Sigmoid colon (tissue), 4 donors: ENCODE measurements around the gene CDH23.
A peak's percentile ranks its signal among the peaks of the same experiment; 100 is the strongest.

Source experiments
- EP300 ChIP-seq, 4 donors: sonication (generic); formaldehyde crosslinking; IDR thresholded peaks; one replicate each; pipeline ENCODE4 v1.6.1; 2017; ENCODE audit warnings: antibody characterized with exemption in 4 of 4
- POLR2A ChIP-seq, 2 donors: fragments of 450-650 bp; IDR thresholded peaks; one replicate each; pipeline ENCODE4 v1.6.1; 2016; ENCODE audit warnings: antibody characterized with exemption in 2 of 2, mild to moderate bottlenecking in 2 of 2, moderate library complexity in 2 of 2
- POLR2AphosphoS5 ChIP-seq, 4 donors: sonication (generic); formaldehyde crosslinking; IDR thresholded peaks; one replicate each; pipeline ENCODE4 v1.6.1; 2017; ENCODE audit warnings: antibody characterized with exemption in 4 of 4
- TF ChIP-seq, protein P1 (sequence below), 4 experiments: fragments of 450-650 bp in 3 of 4; fragments of 200-600 bp in 1 of 4; IDR thresholded peaks; one replicate each; pipeline ENCODE4 v1.5.1; 2016 to 2019; ENCODE audit warnings: antibody characterized with exemption in 4 of 4, mild to moderate bottlenecking in 3 of 4, moderate library complexity in 2 of 4

DNA sequence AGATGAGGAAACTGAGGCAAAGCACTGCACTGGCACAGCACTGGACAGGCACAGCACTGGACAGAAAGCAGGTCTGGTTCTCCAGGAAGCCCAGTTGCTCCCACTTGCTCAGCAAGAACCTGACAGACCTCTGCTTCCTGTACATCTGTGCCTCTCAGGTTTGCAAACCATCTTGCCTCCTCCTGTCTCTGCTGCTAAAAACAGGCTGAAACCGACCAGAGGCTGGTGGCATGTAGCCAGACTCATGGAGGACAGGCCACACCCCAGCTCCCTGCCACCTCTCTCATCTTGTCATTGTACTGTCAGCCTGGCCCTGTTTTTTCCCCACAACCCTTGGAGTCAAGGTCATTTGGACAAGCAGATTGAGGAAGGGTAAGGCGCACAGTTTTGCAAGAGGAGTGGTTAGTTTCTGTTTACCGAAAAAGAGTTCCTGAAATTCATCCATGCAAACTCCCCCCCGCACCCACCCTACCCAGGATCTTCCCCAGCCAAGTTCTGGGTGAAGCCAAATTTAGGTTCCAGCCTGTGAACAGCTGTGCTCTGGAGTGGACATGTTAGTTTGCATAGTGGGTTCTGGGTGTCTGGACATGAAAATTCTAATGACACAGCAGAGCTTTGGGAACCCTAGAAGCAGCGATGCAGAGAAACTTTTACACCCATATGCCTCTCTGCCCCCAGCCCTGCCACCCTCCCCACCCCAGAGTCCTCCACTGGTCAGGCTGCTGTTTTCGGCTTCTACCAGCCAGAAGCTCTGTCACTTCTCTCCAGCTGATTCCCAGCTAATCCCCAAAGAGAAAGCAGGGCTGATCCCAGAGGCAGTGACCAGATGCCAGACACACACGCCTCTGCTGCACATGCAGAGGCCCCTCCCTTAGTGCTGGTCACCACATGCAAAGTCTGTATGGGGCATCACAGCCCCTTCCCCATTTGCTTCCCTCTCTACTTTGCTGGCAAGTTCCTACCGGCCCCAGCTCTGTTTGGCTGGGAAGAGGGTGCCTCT, 331.3 kb downstream of the CDH23 start:
- TF ChIP-seq, protein P1, sequence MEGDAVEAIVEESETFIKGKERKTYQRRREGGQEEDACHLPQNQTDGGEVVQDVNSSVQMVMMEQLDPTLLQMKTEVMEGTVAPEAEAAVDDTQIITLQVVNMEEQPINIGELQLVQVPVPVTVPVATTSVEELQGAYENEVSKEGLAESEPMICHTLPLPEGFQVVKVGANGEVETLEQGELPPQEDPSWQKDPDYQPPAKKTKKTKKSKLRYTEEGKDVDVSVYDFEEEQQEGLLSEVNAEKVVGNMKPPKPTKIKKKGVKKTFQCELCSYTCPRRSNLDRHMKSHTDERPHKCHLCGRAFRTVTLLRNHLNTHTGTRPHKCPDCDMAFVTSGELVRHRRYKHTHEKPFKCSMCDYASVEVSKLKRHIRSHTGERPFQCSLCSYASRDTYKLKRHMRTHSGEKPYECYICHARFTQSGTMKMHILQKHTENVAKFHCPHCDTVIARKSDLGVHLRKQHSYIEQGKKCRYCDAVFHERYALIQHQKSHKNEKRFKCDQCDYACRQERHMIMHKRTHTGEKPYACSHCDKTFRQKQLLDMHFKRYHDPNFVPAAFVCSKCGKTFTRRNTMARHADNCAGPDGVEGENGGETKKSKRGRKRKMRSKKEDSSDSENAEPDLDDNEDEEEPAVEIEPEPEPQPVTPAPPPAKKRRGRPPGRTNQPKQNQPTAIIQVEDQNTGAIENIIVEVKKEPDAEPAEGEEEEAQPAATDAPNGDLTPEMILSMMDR (IDR thresholded peaks at IDR 0.05) = no peak
- TF ChIP-seq POLR2AphosphoS5 (IDR thresholded peaks at IDR 0.05) = peak in 2 of 4 donors; percentile 10 to 19
- TF ChIP-seq POLR2A (IDR thresholded peaks at IDR 0.05) = no peak
- TF ChIP-seq EP300 (IDR thresholded peaks at IDR 0.05) = no peak
